ENCODE data around the gene CD2BP2. TPM values are rescaled to one million over a fixed set of nuclear protein-coding genes. Genes with fewer than 3 reads are reported as not detected.
A peak's percentile ranks its signal among the peaks of the same experiment; 100 is the strongest.

CD2BP2 gene
- total RNA-seq, 4 donors from 2014 or later, result 32.2 to 39.9 (median 35.3) TPM

DNA sequence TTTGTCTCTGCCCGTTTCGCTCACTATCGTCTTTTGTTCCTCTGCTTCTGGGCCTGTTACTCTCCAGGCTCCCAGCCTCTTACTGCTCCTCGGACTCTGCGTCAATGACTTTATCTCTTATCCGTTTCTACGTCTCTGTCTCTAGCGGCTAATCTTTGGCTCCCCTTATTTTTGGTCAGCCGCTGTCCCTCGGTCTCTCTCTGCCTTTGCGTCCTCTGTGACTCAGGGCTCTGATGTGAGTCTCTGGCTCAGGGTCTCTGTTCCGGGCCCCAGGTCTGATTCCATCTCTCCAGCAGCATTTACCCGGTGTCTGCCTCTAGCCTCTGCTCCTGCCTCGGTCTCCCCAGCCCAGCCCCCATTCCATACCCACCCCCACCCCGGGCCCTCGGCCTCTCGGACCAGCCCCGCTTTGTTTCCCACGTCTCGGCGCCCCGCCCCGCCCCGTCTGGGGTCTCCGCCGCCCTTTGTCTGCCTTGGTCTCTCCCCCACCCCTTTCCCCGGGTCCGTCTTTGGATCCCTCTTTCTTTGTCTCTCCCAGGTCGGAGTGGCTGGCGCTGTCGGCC is 39.6 kb upstream of the CD2BP2 start:
- Histone ChIP-seq H3K27me3 (no peaks in the 10 kb centered on the region), H3K27ac (peak overlapping the region; percentile 64 to 81 (median 73)), H3K36me3 (peaks cover 0 to 15% (median 0%) of the 10 kb centered on the region in 3 donors), H3K4me3 (peak overlapping the region; percentile 65 to 89 (median 74)), H3K4me1 (peaks cover 2 to 28% (median 9%) of the 10 kb centered on the region in 4 donors), H3K9me3 (no peaks in the 10 kb centered on the region)
- TF ChIP-seq POLR2A (IDR thresholded peaks at IDR 0.05), result no peak
- TF ChIP-seq, protein P1, sequence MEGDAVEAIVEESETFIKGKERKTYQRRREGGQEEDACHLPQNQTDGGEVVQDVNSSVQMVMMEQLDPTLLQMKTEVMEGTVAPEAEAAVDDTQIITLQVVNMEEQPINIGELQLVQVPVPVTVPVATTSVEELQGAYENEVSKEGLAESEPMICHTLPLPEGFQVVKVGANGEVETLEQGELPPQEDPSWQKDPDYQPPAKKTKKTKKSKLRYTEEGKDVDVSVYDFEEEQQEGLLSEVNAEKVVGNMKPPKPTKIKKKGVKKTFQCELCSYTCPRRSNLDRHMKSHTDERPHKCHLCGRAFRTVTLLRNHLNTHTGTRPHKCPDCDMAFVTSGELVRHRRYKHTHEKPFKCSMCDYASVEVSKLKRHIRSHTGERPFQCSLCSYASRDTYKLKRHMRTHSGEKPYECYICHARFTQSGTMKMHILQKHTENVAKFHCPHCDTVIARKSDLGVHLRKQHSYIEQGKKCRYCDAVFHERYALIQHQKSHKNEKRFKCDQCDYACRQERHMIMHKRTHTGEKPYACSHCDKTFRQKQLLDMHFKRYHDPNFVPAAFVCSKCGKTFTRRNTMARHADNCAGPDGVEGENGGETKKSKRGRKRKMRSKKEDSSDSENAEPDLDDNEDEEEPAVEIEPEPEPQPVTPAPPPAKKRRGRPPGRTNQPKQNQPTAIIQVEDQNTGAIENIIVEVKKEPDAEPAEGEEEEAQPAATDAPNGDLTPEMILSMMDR (IDR thresholded peaks at IDR 0.05), result no peak
- DNase-seq, result no peak

DNA sequence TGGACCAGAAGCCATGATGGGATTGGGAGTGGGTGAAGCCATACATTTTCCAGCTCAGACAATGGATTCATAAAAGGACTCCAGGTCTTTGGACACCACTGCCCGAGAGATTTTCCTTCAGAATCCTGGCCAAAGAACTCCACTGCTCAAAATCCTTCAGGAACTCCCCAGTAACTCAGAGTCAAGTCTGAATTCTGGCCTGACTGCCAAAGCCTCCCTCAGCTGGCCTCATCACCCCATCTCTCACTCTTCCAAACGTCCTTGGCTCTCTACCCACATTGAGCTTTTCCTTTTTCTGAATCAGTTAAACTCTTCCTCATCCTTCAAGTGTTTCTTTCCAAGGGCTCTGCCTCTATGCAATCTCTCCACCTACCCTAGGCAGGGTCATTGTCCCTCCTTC is 28.4 kb upstream of the CD2BP2 start:
- H3K36me3 ChIP-seq, result no peaks in the 10 kb centered on the region
- H3K27me3 ChIP-seq, result no peaks in the 10 kb centered on the region
- DNase-seq, result no peak
- peaks cover 0 to 18% (median 16%) of the 10 kb centered on the region in 4 donors for H3K4me1 ChIP-seq
- peak overlapping the region in 3 of 4 donors; percentile 53 to 92 (median 73) for H3K27ac ChIP-seq
- no peaks in the 10 kb centered on the region for H3K9me3 ChIP-seq
- no peak overlapping the region for H3K4me3 ChIP-seq
- TF ChIP-seq POLR2A (IDR thresholded peaks at IDR 0.05), result no peak
- TF ChIP-seq, protein P1 (IDR thresholded peaks at IDR 0.05), result no peak

DNA sequence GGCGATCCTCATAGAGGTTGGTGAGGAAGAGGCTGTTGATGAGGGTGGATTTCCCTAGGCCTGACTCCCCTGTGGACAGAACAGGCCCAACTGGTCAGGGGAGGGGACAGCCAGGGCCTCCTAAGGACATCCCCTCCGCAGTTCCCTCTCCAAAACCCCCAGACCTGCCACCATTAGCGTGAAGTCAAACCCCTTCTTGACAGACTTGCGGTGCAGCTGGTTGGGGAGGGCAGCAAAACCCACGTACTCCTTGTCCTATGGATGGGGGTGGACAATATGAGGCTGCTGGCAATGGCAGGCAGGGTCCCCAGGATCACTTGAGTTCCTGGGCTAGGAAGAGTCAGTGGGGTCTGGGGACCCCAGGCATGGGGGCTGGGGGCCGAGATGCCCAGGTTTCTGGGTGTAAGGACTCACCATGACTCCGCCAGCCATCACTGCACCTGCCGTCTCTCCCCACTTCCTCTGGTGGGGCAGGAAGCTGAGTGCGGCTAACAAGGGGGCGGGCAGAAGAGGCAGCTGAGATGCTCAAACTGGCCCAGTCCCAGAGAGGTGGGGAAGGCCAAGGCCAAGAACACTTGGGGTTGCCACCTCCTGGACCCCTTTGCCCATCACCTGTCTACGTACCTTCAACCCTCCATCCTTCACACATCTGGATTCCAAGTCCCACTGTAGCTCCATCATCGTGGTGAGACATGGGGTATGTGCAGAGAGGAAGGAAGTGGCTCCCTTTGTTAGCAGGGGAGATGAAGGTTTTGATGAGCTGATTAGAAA is 27.2 kb upstream of the CD2BP2 start, which contains the start of gene SEPTIN1:
Gene SEPTIN1 (minus strand): TSS at position 451 of the 771 bp plus-strand sequence. CDS start 19 bp downstream, at position 432.
- Histone ChIP-seq H3K4me1 (peaks cover 0 to 19% (median 19%) of the 10 kb centered on the region in 4 donors), H3K27me3 (no peaks in the 10 kb centered on the region), H3K4me3 (peak within 1 kb of the TSS; percentile 28 to 46 (median 41)), H3K27ac (peak within 1 kb of the TSS; percentile 53 to 92 (median 74)), H3K36me3 (no peaks in the 10 kb centered on the region), H3K9me3 (no peaks in the 10 kb centered on the region)
- DNase-seq, result peak in 2 of 3 donors; percentile 88
- TF ChIP-seq POLR2A (IDR thresholded peaks at IDR 0.05), result no peak
- TF ChIP-seq, protein P1 (IDR thresholded peaks at IDR 0.05), result no peak

DNA sequence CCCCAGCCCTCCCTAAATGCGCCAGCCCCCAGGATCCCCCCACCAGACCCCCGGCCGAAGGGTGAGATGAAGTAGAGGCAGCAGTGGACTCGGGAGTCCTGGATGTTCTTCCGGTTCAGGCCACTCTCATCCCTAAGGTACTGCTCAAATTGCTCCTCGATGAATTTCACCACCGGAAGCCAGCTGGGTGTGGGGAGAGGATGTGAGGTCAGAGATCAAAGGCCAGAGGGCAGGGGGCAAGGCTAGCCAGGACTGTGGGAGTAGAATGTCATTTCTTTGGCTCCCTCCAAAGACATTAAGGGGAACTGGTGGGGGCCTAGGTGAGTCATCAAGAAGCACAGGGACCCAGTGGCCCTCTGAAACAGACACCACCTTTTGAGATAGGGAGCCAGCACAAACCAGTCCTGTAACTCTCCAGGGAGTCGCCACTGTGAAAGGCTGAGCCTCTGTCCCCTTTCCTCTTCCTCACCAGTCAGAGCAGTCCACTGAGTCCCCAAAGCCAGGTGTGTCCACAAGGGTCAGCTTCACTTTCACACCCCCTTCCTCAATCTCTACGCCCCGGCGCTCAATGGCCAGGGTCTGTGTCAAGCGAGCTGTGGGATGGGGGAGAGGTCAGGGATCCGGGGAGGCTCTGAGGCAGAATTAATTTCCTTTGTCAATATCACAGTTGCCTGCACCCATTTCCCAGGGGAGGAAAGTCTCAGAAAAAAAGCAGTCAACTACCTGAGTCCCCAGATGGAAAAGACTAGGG is 26.4 kb upstream of the CD2BP2 start:
- H3K4me3 ChIP-seq, result peak overlapping the region in 3 of 4 donors; percentile 37 to 46 (median 45)
- DNase-seq, result no peak

DNA sequence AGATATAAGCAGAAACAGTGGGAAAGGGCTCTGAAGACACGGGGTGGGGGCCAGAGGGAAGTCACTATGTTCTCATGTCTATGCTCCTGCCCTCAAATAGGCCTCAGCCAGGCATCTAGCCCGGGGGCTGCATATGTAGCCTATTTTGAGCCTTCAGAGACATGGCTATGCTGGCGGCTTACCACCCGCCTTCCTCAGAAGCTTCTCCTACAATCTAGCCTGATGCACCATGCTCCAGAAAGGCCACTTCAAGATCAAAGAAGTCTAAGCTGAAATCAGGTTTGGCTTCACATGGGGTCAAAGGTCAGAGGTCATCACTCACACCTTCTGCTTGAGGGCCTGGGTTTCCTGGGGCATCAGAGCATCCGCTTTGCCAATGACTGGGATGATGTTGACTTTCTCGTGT is 25.7 kb upstream of the CD2BP2 start:
- no peak overlapping the region for H3K4me3 ChIP-seq
- DNase-seq, result no peak
- no peaks in the 10 kb centered on the region for H3K9me3 ChIP-seq
- no peaks in the 10 kb centered on the region for H3K27me3 ChIP-seq
- peaks cover 0 to 24% (median 22%) of the 10 kb centered on the region in 4 donors for H3K4me1 ChIP-seq
- TF ChIP-seq POLR2A (IDR thresholded peaks at IDR 0.05), result no peak
- TF ChIP-seq, protein P1 (IDR thresholded peaks at IDR 0.05), result no peak
- H3K27ac ChIP-seq, result peak overlapping the region in 2 of 4 donors; percentile 76 to 92
- H3K36me3 ChIP-seq, result no peaks in the 10 kb centered on the region

More for the DNA sequence above, 26.4 kb upstream of the CD2BP2 start:
- no peak for TF ChIP-seq POLR2A (IDR thresholded peaks at IDR 0.05)
- TF ChIP-seq, protein P1 (IDR thresholded peaks at IDR 0.05), result no peak
- Histone ChIP-seq H3K4me1 (peaks cover 0 to 24% (median 22%) of the 10 kb centered on the region in 4 donors), H3K27me3 (no peaks in the 10 kb centered on the region), H3K36me3 (no peaks in the 10 kb centered on the region), H3K27ac (peak overlapping the region; percentile 53 to 92 (median 74)), H3K9me3 (no peaks in the 10 kb centered on the region)
